ENCODE measurements around the gene TSR3.

The TSR3 gene

GRCh38 chr16:1308977-1309885 lies 42.4 kb downstream of the TSR3 start, which contains the start of gene UBE2I:
Gene UBE2I (plus strand): TSS chr16:1309636. CDS start chr16:1314031, 4,395 bp downstream.
- DNase-seq (ENCODE audit: low spot score), result peak; percentile 94
- no peak for TF ChIP-seq CTCF (IDR thresholded peaks at IDR 0.05; ENCODE audit: borderline replicate concordance, control extremely low read depth, extremely low read depth, insufficient read depth, missing control alignments)
- in situ Hi-C loops (cut with MboI; ENCODE audit: low sequenced_read_pairs, unreplicated experiment), result loop anchor here (25.0 kb wide), 1 partner anchor 97 kb away; no protein-coding TSS in a partner anchor

DNA sequence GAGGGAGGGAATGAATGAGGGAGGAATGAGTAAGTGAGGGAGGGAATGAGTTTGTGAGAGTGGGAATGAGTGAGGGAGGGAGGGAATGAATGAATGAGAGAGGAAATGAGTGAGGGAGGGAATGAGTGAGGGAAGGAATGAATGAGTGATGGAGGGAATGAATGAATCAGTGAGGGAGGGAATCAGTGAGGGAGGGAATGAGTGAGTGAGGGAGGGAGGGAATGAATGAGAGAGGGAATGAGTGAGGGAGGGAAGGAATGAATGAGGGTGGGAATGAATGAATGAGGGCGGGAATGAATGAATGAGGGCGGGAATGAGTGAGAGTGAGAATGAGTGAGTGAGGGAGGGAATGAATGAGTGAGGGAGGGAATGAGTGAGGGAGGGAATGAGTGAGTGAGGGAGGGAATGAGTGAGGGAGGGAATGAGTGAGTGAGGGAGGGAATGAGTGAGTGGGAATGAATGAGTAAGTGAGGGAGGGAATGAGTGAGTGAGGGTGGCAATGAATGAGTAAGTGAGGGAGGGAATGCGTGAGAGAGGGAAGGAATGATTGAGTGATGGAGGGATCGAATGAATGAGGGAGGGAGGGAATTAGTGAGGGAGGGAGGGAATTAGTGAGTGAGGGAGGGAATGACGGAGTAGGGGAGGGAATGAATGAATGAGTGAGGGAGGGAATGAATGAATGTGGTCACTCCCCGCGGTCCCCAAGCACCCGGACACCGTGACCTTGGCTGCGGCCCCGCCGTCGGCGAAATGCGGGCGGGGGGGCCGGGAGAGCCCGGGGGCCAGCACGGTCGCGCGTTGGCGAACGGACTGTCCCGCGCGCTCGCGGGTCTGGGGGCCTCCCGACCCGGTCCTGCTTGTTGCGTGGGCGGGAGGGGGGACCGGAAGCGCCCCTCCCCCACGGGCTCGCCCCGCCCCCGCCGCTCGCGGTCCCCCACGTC lies 43.4 kb downstream of the TSR3 start:
- no peak for TF ChIP-seq CTCF (IDR thresholded peaks at IDR 0.05; ENCODE audit: borderline replicate concordance, control extremely low read depth, extremely low read depth, insufficient read depth, missing control alignments)
- no peak for DNase-seq (ENCODE audit: low spot score)
- in situ Hi-C loops (cut with MboI; ENCODE audit: low sequenced_read_pairs, unreplicated experiment), result loop anchor here (25.0 kb wide), 1 partner anchor 96 kb away; no protein-coding TSS in a partner anchor

DNA sequence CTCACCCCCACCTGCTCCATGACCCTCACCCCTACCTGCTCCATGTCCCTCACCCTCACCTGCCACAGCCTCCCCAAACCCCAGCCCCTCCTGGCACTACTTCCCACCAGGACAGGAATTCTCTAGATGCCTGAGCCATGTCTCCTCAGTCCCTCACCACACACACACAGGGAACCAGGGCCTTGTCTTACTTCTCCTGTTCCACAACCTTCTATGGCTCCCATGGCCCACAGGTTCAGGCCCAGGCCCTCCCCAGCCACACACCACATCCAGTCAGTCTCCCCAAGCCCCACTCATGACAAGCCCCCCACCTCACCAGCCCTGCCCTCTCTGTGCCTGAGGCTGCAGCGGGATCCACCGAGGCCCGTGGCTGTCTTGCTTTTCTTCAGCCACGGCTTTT lies 45.3 kb downstream of the TSR3 start:
- in situ Hi-C loops (cut with MboI; ENCODE audit: low sequenced_read_pairs, unreplicated experiment), result loop anchor here (25.0 kb wide), 1 partner anchor 94 kb away; no protein-coding TSS in a partner anchor
- no peak for DNase-seq (ENCODE audit: low spot score)
- TF ChIP-seq CTCF (IDR thresholded peaks at IDR 0.05; ENCODE audit: borderline replicate concordance, control extremely low read depth, extremely low read depth, insufficient read depth, missing control alignments), result no peak

DNA sequence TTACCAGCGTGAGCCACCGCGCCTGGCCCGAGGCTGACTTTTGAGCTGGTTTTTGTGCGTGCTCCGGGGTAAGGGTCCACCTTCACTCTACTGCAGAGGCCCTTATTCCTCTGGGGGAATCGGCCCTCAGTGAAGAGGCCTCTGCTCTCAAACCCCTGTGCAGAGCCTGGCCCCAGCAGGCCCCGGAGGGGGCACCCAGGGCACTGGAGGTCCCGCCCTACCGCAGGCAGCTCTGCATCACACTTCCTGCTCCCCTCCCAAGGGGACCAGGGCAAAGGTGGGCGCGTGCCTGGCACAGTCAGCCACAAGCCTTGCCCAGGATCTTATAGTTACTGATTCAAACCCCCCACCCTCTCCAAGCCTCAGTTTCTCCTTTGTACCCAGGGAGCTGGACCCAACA lies 45.9 kb downstream of the TSR3 start:
- in situ Hi-C loops (cut with MboI; ENCODE audit: low sequenced_read_pairs, unreplicated experiment), result loop anchor here (25.0 kb wide), 1 partner anchor 94 kb away; no protein-coding TSS in a partner anchor
- DNase-seq (ENCODE audit: low spot score), result no peak
- no peak for TF ChIP-seq CTCF (IDR thresholded peaks at IDR 0.05; ENCODE audit: borderline replicate concordance, control extremely low read depth, extremely low read depth, insufficient read depth, missing control alignments)

- no peak for DNase-seq (ENCODE audit: low spot score)
- no peak for TF ChIP-seq CTCF (IDR thresholded peaks at IDR 0.05; ENCODE audit: borderline replicate concordance, control extremely low read depth, extremely low read depth, insufficient read depth, missing control alignments)
- in situ Hi-C loops (cut with MboI; ENCODE audit: low sequenced_read_pairs, unreplicated experiment), result loop anchor here (25.0 kb wide), 1 partner anchor 89 kb away; no protein-coding TSS in a partner anchor
These were observed 50.1 kb downstream of the TSR3 start for GRCh38 chr16:1301562-1301961.

All from GM13976 (cell line).